Stimulated activated CD8-positive, alpha-beta memory T cell treated with anti-CD3 and anti-CD28 coated beads, Interleukin-4, amount 100 ng/mL, for 48 hours (primary cell): Measurements from ENCODE around the gene DAD1.
A peak's percentile ranks its signal among the peaks of the same experiment; 100 is the strongest.
"Not testable (repeated sequence)": the region's sequence is repeated elsewhere in the genome, so short reads cannot be mapped to it uniquely, and the experiment has no call there.

Experiments used
- DNase-seq: peaks from one replicate; pipeline ENCODE4 v3.0.0-alpha.2; 2020

Gene DAD1

DNA sequence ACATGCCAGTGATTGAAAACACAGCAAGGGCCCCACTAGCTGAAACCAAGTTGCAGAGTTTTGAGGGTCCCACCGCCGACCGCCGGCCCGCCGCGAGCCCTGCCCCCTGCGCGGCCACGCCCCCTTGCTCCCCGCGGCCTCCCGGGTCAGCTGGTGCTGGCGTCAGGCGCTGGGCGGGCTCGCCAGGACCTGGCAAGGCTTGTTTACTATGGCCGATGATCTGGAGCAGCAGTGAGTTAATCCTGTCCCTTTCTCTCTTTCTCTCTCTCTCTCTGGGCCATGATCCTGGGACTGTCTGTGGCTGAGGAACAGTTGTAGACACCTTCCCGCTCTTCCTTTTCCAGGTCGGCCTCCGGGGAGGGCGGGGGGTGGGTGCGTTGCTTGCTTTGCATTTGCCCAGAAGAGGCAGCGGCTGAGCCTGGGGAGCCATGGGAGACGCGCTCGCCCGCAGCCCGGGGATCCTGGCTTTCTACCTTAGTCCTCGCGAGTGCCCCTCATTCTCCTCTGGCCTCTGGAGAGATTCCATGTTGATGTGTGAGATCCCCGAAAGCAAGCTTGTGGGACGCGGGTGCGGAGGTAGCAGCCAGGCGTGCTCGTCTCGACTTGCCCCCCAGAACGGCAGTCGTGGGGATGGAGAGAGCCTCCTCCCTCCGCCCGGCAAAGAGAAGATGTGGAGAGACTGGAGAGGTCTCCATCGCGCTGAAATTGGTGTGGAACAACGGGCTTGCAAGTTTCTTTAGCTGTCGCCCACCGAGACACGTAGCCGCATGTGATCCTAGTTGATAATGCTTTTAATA, 9.3 kb upstream of the DAD1 start, which contains the start of gene ABHD4:
ABHD4 (plus strand) TSS at position 202 of the 797 bp plus-strand sequence; CDS start at position 209, 7 bp downstream.
- DNase-seq = peak; percentile 79

- no peak for DNase-seq
Measured at GRCh38 chr14:22597771-22598098, 8.7 kb upstream of the DAD1 start.

GRCh38 chr14:22597265-22597664, 8.2 kb upstream of the DAD1 start:
- no peak for DNase-seq

GRCh38 chr14:22596354-22596879, 7.4 kb upstream of the DAD1 start:
- DNase-seq = no peak

DNA sequence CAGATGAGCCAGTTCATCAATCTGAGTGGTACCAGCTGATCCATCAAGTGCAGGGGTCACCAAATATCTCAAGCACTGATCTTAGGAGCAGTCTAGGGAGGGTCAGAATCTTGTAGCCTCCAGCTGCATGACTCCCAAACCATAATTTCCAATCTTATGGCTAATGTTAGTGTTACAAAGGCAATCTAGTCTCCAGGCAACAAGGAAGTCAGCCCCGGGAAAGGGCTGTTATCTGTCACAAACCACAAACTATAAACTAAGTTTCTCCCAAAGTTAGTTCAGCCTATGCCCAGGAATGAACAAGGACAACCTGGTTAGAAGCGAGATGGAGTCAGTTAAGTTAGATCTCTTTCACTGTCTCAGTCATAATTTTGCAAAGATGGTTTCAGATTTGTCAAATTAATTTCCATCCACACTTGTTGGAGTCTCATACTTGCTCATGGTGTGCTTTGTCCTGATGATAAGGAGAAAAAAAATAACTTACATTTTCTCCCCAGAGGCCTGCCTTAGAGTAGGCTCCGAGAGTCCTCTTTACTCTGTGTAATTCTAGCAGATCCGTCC, 5.2 kb upstream of the DAD1 start:
- DNase-seq = no peak

DNA sequence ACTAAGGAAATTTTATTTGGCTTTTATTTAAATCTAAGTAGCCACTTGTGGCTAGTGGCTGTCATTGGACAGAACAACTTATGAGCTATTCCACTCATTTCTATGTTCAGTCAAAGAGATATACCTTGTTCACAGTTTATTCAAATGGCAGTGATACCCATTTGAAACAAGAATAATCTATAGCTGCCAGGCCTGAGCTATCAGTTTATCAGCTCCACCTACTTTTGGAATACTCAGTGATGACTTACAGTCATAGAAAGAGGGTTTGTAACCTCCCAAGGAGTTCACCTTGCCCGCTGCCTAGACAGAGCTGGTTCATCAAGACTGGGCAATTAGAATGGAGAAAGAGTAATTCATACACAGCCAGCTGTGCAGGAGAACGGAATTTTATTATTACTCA, 4.6 kb upstream of the DAD1 start:
- DNase-seq = no peak

DNA sequence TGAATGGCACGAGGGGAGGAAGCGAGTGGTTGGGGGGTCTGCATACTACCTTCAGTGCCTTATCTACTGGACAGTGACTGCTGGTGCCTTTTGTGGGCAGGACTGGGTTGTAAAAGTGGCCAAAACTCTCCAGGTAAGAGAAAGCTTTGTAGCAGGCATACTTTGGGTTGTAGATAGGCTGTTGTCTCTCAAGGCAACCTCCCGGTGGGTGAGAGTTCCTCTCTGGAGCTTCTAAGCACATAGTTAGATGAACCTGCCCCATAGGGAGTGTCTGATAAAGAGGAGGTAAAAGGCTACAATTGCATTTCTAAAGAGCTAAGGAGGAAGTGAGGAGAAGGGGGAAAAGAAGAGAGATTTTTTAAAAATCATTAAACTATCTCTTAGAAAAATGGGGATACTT, 4.2 kb upstream of the DAD1 start:
- no peak for DNase-seq

GRCh38 chr14:22588526-22589095, 413 bp downstream of the DAD1 start:
- peak; percentile 42 for DNase-seq

GRCh38 chr14:22587677-22588422, 1.2 kb downstream of the DAD1 start:
- not testable (repeated sequence) for DNase-seq

DNA sequence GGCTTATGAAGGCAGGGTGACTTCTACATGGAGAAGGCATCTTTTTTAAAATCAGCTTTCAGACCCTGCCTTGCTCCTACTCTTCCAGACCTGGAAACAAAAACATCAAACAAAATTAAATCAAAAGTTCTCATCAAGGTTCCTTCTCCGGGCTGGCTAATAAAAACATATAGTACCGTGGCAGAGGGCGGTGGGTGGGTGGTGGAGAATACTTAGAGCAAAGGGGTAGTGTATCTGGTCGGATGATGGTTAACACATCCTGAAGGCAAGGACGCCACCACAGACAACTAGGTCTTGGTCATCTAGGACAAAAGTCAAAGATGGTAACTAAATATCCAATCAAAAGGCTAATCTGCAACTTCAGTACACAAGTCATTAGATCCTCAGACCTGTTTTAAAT, 1.8 kb downstream of the DAD1 start:
- no peak for DNase-seq

GRCh38 chr14:22583994-22584393, 5.0 kb downstream of the DAD1 start:
- no peak for DNase-seq

GRCh38 chr14:22580625-22581024, 8.4 kb downstream of the DAD1 start:
- DNase-seq = no peak

GRCh38 chr14:22579881-22580280, 9.1 kb downstream of the DAD1 start:
- no peak for DNase-seq

DNA sequence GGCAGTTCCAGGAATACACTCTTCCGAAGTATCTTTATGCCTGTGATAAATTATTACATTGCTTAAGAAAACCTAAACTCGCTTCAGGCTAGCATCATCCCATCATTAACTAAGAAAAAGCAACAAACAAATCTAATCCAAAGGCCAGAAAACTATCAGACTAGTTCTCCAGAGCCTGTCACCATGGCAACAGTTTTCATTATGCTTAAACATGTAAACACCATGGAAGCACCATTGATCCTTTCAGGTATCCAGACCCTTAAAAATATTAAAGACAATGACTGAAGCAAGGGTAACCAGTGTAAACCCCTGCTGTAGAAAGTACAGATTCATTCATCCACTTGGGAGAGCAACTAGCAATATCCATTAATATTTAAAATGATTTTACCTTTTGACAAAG, 9.8 kb downstream of the DAD1 start:
- no peak for DNase-seq

- no peak for DNase-seq
Measured at GRCh38 chr14:22577334-22577908, 11.6 kb downstream of the DAD1 start.

GRCh38 chr14:22573804-22574203, 15.2 kb downstream of the DAD1 start:
- DNase-seq = no peak

DNA sequence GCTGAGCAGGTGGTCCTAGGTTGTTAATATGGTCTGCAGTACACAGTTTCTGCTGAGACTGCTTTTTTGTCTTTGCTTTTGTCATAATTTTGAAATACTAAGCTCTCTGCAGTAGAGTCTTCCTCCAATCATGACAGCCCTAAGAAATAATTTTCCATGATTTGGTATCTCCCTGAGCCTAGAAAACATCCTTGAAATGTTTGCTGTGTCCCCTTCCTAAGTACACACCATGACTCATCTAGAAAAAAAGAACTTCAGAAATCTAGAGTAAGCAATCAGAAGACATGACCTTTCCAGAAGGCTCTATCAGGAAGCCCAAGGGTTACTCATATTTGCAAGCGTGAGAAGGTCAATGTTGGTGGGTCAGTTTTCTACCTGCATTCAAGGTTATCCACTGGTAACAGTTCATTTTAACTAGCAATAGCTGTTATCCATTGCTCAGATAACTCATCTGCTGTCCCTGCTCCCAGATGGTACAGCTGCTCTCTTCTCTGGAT, 16.4 kb downstream of the DAD1 start:
- no peak for DNase-seq

- DNase-seq = peak; percentile 79
Measured at GRCh38 chr14:22570132-22570949, 18.7 kb downstream of the DAD1 start.

- no peak for DNase-seq
Measured at GRCh38 chr14:22569737-22570131, 19.3 kb downstream of the DAD1 start.

- no peak for DNase-seq
Measured at GRCh38 chr14:22569106-22569736, 19.8 kb downstream of the DAD1 start.

- DNase-seq = no peak
Measured at GRCh38 chr14:22567437-22567836, 21.6 kb downstream of the DAD1 start.
